ENCODE measurements around the gene VMP1. TPM values are rescaled to one million over a fixed set of nuclear protein-coding genes. Genes with fewer than 3 reads are reported as not detected.
A peak's percentile ranks its signal among the peaks of the same experiment; 100 is the strongest.
"Not testable (repeated sequence)": the region's sequence is repeated elsewhere in the genome, so short reads cannot be mapped to it uniquely, and the experiment has no call there.

VMP1 gene
- total and polyA plus RNA-seq, 4 experiments from 2014 or later, result 52.9 to 113 (median 93.5) TPM

DNA sequence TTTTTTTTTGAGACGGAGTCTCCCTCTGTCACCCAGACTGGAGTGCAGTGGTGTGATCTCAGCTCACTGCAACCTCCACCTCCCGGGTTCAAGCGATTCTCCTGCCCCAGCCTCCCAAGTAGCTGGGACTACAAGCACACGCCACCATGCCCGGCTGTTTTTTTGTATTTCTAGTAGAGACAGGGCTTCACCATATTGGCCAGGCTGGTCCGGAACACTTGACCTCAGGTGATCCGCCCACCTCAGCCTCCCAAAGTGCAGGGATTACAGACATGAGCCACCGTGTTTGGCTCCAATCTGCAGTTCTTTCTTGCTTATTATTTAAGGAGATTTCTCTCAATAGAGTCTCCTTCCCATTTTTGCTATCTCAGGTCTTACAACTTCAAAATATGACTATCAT lies 82.4 kb downstream of the VMP1 start:
- H3K4me3 ChIP-seq (ENCODE audit: low read length in 2 of 2); H3K9me3 ChIP-seq (ENCODE audit: control insufficient read depth in 1 of 2, low read length in 2 of 2); DNase-seq; H3K27me3 ChIP-seq (ENCODE audit: insufficient read depth, low read length); H3K36me3 ChIP-seq (ENCODE audit: insufficient read depth, low read length); H3K27ac ChIP-seq (ENCODE audit: low read depth, low read length); H3K9me3 Mint-ChIP-seq; H3K27me3 Mint-ChIP-seq: not testable (repeated sequence)
- peak overlapping the region; percentile 64 to 97 (median 89) for H3K27ac Mint-ChIP-seq
- ChIA-PET POLR2A (ENCODE audit: partially characterized antibody) (interaction anchor here (8.0 to 12.2 kb wide), 2 partner anchors 39 to 56 kb away, joined by 128 to 365 read pairs; no protein-coding TSS in a partner anchor), CTCF (ENCODE audit: partially characterized antibody) (interaction anchor here (0.7 kb wide), 1 partner anchor 48 kb away, joined by 3 read pairs; no protein-coding TSS in a partner anchor)
- H3K4me1 ChIP-seq (ENCODE audit: insufficient read depth, low read length), result peaks cover 50% of the 10 kb centered on the region
- peak overlapping the region in 3 of 8 donors; percentile 25 to 46 (median 31) for H3K4me3 Mint-ChIP-seq
- peaks cover 7 to 16% of the 10 kb centered on the region in 2 donors for H3K36me3 Mint-ChIP-seq
- intact Hi-C loops (cut with micrococcal nuclease), result loop anchor here (5.0 kb wide), 1 partner anchor 1273 kb away; no protein-coding TSS in a partner anchor
- peaks cover 18 to 43% (median 30%) of the 10 kb centered on the region in 4 donors for H3K4me1 Mint-ChIP-seq

DNA sequence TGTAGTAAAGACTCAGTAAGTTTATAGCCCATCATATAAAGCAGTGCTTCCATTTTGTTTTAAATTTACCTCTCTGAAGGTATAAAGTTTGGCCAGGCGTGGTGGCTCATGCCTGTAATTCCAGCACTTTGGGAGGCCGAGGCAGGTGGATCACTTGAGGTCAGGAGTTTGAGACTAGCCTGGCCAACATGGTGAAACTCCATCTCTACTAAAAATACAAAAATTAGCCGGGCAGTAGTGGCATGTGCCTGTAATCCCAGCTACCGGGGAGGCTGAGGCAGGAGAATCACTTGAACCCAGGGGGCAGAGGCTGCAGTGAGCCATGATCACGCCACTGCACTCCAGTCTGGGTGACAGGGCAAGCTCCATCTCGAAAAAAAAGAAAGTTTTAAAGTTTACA lies 83.0 kb downstream of the VMP1 start:
- POLR2A ChIA-PET (ENCODE audit: partially characterized antibody); H3K27me3 Mint-ChIP-seq; intact Hi-C loops (cut with micrococcal nuclease); H3K27ac ChIP-seq (ENCODE audit: low read depth, low read length); H3K4me3 ChIP-seq (ENCODE audit: low read length in 2 of 2); H3K27me3 ChIP-seq (ENCODE audit: insufficient read depth, low read length); CTCF ChIA-PET (ENCODE audit: partially characterized antibody); H3K9me3 ChIP-seq (ENCODE audit: control insufficient read depth in 1 of 2, low read length in 2 of 2); H3K36me3 ChIP-seq (ENCODE audit: insufficient read depth, low read length); DNase-seq; H3K9me3 Mint-ChIP-seq: not testable (repeated sequence)
- peak overlapping the region in 2 of 8 donors; percentile 1 to 31 for H3K4me3 Mint-ChIP-seq
- peak overlapping the region in 5 of 7 donors; percentile 71 to 97 (median 94) for H3K27ac Mint-ChIP-seq
- H3K4me1 Mint-ChIP-seq, result peaks cover 16 to 40% (median 28%) of the 10 kb centered on the region in 4 donors
- H3K4me1 ChIP-seq (ENCODE audit: insufficient read depth, low read length), result peaks cover 44% of the 10 kb centered on the region
- H3K36me3 Mint-ChIP-seq, result peaks cover 7 to 16% of the 10 kb centered on the region in 2 donors

GRCh38 chr17:59790910-59791309 lies 83.5 kb downstream of the VMP1 start:
- peaks cover 16 to 42% (median 28%) of the 10 kb centered on the region in 4 donors for H3K4me1 Mint-ChIP-seq
- CTCF ChIA-PET (ENCODE audit: partially characterized antibody), result no interaction called here
- H3K36me3 Mint-ChIP-seq, result peaks cover 9 to 17% of the 10 kb centered on the region in 2 donors
- H3K4me1 ChIP-seq (ENCODE audit: insufficient read depth, low read length), result peaks cover 39% of the 10 kb centered on the region
- H3K9me3 Mint-ChIP-seq, result no peaks in the 10 kb centered on the region
- H3K27ac ChIP-seq (ENCODE audit: low read depth, low read length), result no peak overlapping the region
- no peaks in the 10 kb centered on the region for H3K9me3 ChIP-seq (ENCODE audit: control insufficient read depth in 1 of 2, low read length in 2 of 2)
- H3K27ac Mint-ChIP-seq, result peak overlapping the region in 6 of 7 donors; percentile 12 to 88 (median 62)
- no peaks in the 10 kb centered on the region for H3K27me3 Mint-ChIP-seq
- no peak overlapping the region for H3K4me3 ChIP-seq (ENCODE audit: low read length in 2 of 2)
- no peaks in the 10 kb centered on the region for H3K27me3 ChIP-seq (ENCODE audit: insufficient read depth, low read length)
- H3K36me3 ChIP-seq (ENCODE audit: insufficient read depth, low read length), result no peaks in the 10 kb centered on the region
- intact Hi-C loops (cut with micrococcal nuclease), result no loop called here
- POLR2A ChIA-PET (ENCODE audit: partially characterized antibody), result no interaction called here
- H3K4me3 Mint-ChIP-seq, result no peak overlapping the region
- DNase-seq, result no peak

- Histone ChIP-seq H3K27ac (ENCODE audit: low read depth, low read length) (no peak overlapping the region), H3K4me3 (ENCODE audit: low read length in 2 of 2) (no peak overlapping the region), H3K36me3 (ENCODE audit: insufficient read depth, low read length) (no peaks in the 10 kb centered on the region), H3K27me3 (ENCODE audit: insufficient read depth, low read length) (no peaks in the 10 kb centered on the region), H3K4me1 (ENCODE audit: insufficient read depth, low read length) (peaks cover 34% of the 10 kb centered on the region), H3K9me3 (ENCODE audit: control insufficient read depth in 1 of 2, low read length in 2 of 2) (no peaks in the 10 kb centered on the region)
- Mint-ChIP-seq H3K9me3 (no peaks in the 10 kb centered on the region), H3K27me3 (no peaks in the 10 kb centered on the region), H3K4me1 (peaks cover 9 to 37% (median 22%) of the 10 kb centered on the region in 4 donors), H3K36me3 (peaks cover 13 to 14% of the 10 kb centered on the region in 2 donors), H3K4me3 (no peak overlapping the region), H3K27ac (peak overlapping the region in 5 of 7 donors; percentile 19 to 68 (median 29))
- DNase-seq, result no peak
- ChIA-PET POLR2A (ENCODE audit: partially characterized antibody) (no interaction called here), CTCF (ENCODE audit: partially characterized antibody) (no interaction called here)
- intact Hi-C loops (cut with micrococcal nuclease), result no loop called here
These were observed 84.4 kb downstream of the VMP1 start for GRCh38 chr17:59791603-59792457.

- intact Hi-C loops (cut with micrococcal nuclease); POLR2A ChIA-PET (ENCODE audit: partially characterized antibody); H3K4me3 ChIP-seq (ENCODE audit: low read length in 2 of 2); DNase-seq; H3K4me3 Mint-ChIP-seq; H3K36me3 ChIP-seq (ENCODE audit: insufficient read depth, low read length); H3K9me3 Mint-ChIP-seq; CTCF ChIA-PET (ENCODE audit: partially characterized antibody); H3K27me3 Mint-ChIP-seq; H3K27me3 ChIP-seq (ENCODE audit: insufficient read depth, low read length); H3K27ac ChIP-seq (ENCODE audit: low read depth, low read length); H3K9me3 ChIP-seq (ENCODE audit: control insufficient read depth in 1 of 2, low read length in 2 of 2): not testable (repeated sequence)
- H3K36me3 Mint-ChIP-seq, result peaks cover 12 to 13% of the 10 kb centered on the region in 2 donors
- peaks cover 8 to 31% (median 16%) of the 10 kb centered on the region in 4 donors for H3K4me1 Mint-ChIP-seq
- H3K4me1 ChIP-seq (ENCODE audit: insufficient read depth, low read length), result peaks cover 29% of the 10 kb centered on the region
- H3K27ac Mint-ChIP-seq, result peak overlapping the region in 2 of 7 donors; percentile 19 to 68
These were observed 85.0 kb downstream of the VMP1 start for GRCh38 chr17:59792458-59792823.

- Histone ChIP-seq H3K36me3 (ENCODE audit: insufficient read depth, low read length) (no peaks in the 10 kb centered on the region), H3K27me3 (ENCODE audit: insufficient read depth, low read length) (no peaks in the 10 kb centered on the region), H3K9me3 (ENCODE audit: control insufficient read depth in 1 of 2, low read length in 2 of 2) (no peaks in the 10 kb centered on the region), H3K4me1 (ENCODE audit: insufficient read depth, low read length) (peaks cover 21% of the 10 kb centered on the region), H3K4me3 (ENCODE audit: low read length in 2 of 2) (no peak overlapping the region), H3K27ac (ENCODE audit: low read depth, low read length) (no peak overlapping the region)
- peaks cover 8 to 30% (median 20%) of the 10 kb centered on the region in 4 donors for H3K4me1 Mint-ChIP-seq
- no peak overlapping the region for H3K27ac Mint-ChIP-seq
- no peaks in the 10 kb centered on the region for H3K27me3 Mint-ChIP-seq
- DNase-seq, result no peak
- POLR2A ChIA-PET (ENCODE audit: partially characterized antibody), result no interaction called here
- peaks cover 13 to 15% of the 10 kb centered on the region in 2 donors for H3K36me3 Mint-ChIP-seq
- H3K9me3 Mint-ChIP-seq, result no peaks in the 10 kb centered on the region
- CTCF ChIA-PET (ENCODE audit: partially characterized antibody), result no interaction called here
- H3K4me3 Mint-ChIP-seq, result no peak overlapping the region
- intact Hi-C loops (cut with micrococcal nuclease), result no loop called here
These were observed 85.8 kb downstream of the VMP1 start for GRCh38 chr17:59793205-59793604.

DNA sequence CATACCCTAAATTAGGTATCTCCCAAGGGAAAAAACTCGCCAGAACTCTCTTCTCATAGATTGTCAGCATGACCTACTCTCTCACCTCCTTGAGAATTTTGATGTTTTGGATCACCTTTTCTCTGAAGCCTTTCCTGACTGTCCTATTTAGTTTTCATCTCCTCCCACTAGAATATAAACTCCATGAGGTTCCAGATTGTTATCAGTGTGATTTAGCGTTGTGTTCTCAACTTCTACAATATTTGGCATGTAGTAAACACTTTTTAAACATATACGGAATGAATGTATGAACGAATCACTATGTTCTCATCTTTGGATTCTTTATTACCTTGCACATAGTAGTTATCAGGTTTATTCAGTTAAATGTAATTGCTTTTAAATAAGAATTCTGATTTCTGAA lies 88.7 kb downstream of the VMP1 start:
- H3K9me3 ChIP-seq (ENCODE audit: control insufficient read depth in 1 of 2, low read length in 2 of 2), result no peaks in the 10 kb centered on the region
- Mint-ChIP-seq H3K36me3 (peaks cover 13 to 16% of the 10 kb centered on the region in 2 donors), H3K27ac (peak overlapping the region in 3 of 7 donors; percentile 3 to 59 (median 8)), H3K9me3 (no peaks in the 10 kb centered on the region), H3K4me1 (peaks cover 8 to 15% (median 11%) of the 10 kb centered on the region in 4 donors), H3K4me3 (no peak overlapping the region), H3K27me3 (no peaks in the 10 kb centered on the region)
- intact Hi-C loops (cut with micrococcal nuclease), result no loop called here
- DNase-seq, result no peak
- no peaks in the 10 kb centered on the region for H3K27me3 ChIP-seq (ENCODE audit: insufficient read depth, low read length)
- H3K4me3 ChIP-seq (ENCODE audit: low read length in 2 of 2), result no peak overlapping the region
- no peaks in the 10 kb centered on the region for H3K4me1 ChIP-seq (ENCODE audit: insufficient read depth, low read length)
- no peaks in the 10 kb centered on the region for H3K36me3 ChIP-seq (ENCODE audit: insufficient read depth, low read length)
- H3K27ac ChIP-seq (ENCODE audit: low read depth, low read length), result no peak overlapping the region
- ChIA-PET POLR2A (ENCODE audit: partially characterized antibody) (interaction anchor here (1.1 kb wide), 1 partner anchor 10 kb away, joined by 3 read pairs; no protein-coding TSS in a partner anchor), CTCF (ENCODE audit: partially characterized antibody) (interaction anchor here (1.3 kb wide), 1 partner anchor 9 kb away, joined by 5 read pairs; no protein-coding TSS in a partner anchor)

All from CD4-positive, alpha-beta memory T cell (primary cell).